HG03457 (cell line): Measurements from ENCODE around the gene NEDD4L.
"Not testable (repeated sequence)": the region's sequence is repeated elsewhere in the genome, so short reads cannot be mapped to it uniquely, and the experiment has no call there.

Experiments
- ATAC-seq: cut with Tn5 transposase; IDR thresholded peaks from one replicate; pipeline ENCODE4 v1.9.1; 2021; ENCODE audit warnings: moderate number of reproducible peaks; ENCODE audit not compliant: unreplicated experiment

NEDD4L gene

GRCh38 chr18:58043491-58044369 is at the start of gene NEDD4L:
Gene NEDD4L (plus strand): TSS chr18:58044226. CDS start chr18:58044661, 435 bp downstream.
- ATAC-seq: peak; percentile 66

- ATAC-seq: no peak
These were observed 48.7 kb upstream of the NEDD4L start for GRCh38 chr18:57995331-57995730.

GRCh38 chr18:57996894-57997293 is 47.1 kb upstream of the NEDD4L start:
- not testable (repeated sequence) for ATAC-seq

GRCh38 chr18:57997820-57998219 is 46.2 kb upstream of the NEDD4L start:
- no peak for ATAC-seq

- no peak for ATAC-seq
These were observed 45.6 kb upstream of the NEDD4L start for GRCh38 chr18:57998461-57998860.

- ATAC-seq: no peak
These were observed 39.7 kb upstream of the NEDD4L start for GRCh38 chr18:58004317-58004716.

- no peak for ATAC-seq
These were observed 39.0 kb upstream of the NEDD4L start for GRCh38 chr18:58005011-58005410.

- no peak for ATAC-seq
These were observed 38.0 kb upstream of the NEDD4L start for GRCh38 chr18:58005885-58006523.

GRCh38 chr18:58009166-58009565 is 34.9 kb upstream of the NEDD4L start:
- no peak for ATAC-seq

GRCh38 chr18:58010265-58010664 is 33.8 kb upstream of the NEDD4L start:
- no peak for ATAC-seq

- ATAC-seq: no peak
These were observed 31.7 kb upstream of the NEDD4L start for GRCh38 chr18:58012356-58012755.

GRCh38 chr18:58013241-58014211 is 30.5 kb upstream of the NEDD4L start:
- no peak for ATAC-seq

GRCh38 chr18:58015065-58015780 is 28.8 kb upstream of the NEDD4L start:
- peak; percentile 94 for ATAC-seq

GRCh38 chr18:58017267-58017666 is 26.8 kb upstream of the NEDD4L start:
- no peak for ATAC-seq

GRCh38 chr18:58020567-58021107 is 23.4 kb upstream of the NEDD4L start:
- ATAC-seq: no peak

- ATAC-seq: no peak
These were observed 22.5 kb upstream of the NEDD4L start for GRCh38 chr18:58021504-58021903.

GRCh38 chr18:58023108-58023507 is 20.9 kb upstream of the NEDD4L start:
- ATAC-seq: no peak

GRCh38 chr18:58024139-58024538 is 19.9 kb upstream of the NEDD4L start:
- ATAC-seq: no peak

GRCh38 chr18:58025205-58025604 is 18.8 kb upstream of the NEDD4L start:
- no peak for ATAC-seq

GRCh38 chr18:58025733-58026132 is 18.3 kb upstream of the NEDD4L start:
- ATAC-seq: no peak
